HG02943 (cell line): ENCODE measurements around the gene LPCAT2.
"Not testable (repeated sequence)": the region's sequence is repeated elsewhere in the genome, so short reads cannot be mapped to it uniquely, and the experiment has no call there.

Experiments used
- ATAC-seq: cut with Tn5 transposase; IDR thresholded peaks from one replicate; pipeline ENCODE4 v1.9.1; 2021; ENCODE audit warnings: mild to moderate bottlenecking, low read depth, moderate library complexity; ENCODE audit not compliant: unreplicated experiment

Gene LPCAT2

GRCh38 chr16:55576384-55576783, 67.5 kb downstream of the LPCAT2 start:
- no peak for ATAC-seq

DNA sequence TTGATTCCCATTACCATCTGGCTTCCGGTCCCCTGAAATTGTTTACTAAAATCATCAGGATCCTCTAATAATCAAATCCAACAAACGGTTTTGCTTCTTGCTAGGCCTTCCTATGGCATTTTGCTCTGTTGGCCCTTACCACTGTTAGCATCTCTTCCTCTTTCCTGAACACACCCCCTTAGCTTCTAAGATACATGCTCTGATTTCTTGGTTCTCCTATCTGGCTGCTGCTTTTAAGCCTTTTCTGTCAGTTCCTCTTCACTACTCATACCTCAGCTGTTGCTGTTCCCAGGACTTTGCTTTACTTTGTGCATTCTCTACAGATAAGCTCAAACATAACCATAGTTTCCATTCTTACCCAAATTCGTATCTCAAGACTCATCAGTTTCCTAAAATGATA, 69.0 kb downstream of the LPCAT2 start:
- no peak for ATAC-seq

DNA sequence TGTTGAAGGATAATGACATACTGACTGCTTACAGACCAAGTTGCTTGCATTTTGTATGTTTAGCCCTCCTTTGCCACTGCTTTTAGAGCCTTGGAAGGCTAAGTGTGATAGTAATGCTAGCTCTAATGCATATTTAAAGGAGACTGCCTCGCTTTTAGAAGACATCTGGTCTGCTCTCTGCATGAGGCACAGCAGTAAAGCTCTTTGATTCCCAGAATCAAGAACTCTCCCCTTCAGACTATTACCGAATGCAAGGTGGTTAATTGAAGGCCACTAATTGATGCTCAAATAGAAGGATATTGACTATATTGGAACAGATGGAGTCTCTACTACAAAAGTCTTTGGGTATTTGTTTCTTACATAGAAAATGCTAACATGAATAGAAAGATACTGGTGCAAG, 76.8 kb downstream of the LPCAT2 start:
- no peak for ATAC-seq

DNA sequence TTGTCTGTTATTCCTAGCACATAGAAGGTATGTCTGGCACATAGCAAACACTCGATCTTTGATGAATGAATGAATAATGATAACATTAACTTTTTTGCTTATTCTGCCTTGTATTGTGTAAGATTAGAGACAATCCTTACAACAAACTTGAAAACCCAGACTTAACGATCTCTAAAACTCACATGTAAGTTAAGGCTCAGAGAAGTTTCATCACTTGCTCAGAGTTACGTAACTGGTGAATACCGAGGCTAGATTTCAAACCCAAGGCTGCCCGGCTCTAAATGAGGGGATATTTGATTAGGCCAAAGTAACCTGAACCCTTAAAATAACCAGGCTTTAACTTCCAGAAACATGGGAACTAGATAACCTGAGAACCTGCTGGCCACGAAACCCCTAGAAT, 79.9 kb downstream of the LPCAT2 start:
- no peak for ATAC-seq

DNA sequence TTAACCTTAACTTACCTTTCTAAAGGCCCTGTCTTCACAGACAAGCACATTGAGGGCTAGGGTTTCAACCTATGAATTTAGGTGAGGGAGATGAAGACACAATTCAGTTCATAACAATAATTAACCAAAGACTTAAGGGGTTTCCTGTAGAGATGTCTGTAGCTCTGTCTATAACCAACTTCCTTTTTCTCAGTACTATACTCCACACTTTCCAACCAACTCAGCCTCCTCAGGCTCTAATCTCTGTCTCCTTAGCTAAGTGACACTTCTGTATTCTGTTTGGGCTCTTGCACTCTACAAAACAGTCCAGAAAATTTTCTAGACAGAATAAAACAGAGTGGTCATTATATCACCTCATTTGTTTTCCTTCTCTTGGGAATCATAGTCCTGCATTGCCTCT, 83.4 kb downstream of the LPCAT2 start:
- ATAC-seq = no peak

- ATAC-seq = no peak
Observed at GRCh38 chr16:55597928-55598327, 89.1 kb downstream of the LPCAT2 start.

- ATAC-seq = no peak
Observed at GRCh38 chr16:55605754-55606336, 97.0 kb downstream of the LPCAT2 start.

DNA sequence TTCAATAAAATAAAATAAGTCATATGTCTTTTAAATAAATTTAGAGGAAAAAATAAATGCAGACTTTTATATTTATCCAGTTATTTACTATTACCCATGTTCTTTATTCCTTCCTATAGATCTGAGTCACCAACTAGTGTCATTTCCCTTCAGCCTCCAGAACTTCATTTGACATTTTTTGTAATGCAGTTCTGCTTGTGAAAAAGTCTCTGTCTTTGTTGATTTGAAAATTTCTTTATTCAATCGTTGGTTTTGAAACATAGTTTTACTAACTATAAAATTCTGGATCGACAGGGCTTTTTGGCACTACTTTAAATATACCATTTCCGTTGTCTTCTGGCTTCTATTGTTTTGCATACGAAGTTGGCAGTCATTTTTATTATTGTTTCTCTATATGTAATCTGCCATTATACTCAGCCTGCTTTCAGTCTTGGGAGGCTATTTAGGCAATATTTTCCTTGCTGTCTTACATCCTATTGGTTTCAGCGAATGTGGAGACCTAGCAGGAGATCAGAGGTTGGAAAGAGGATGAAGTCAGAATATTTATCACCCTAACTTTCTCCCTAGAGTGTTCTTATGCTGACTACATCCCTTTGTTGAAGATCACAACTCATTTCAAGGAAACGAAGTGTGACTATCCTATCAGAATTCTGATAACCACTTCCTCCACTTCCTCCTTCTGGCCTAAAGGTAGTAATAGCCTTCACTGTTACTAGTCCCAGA, 104.9 kb downstream of the LPCAT2 start:
- ATAC-seq = no peak

DNA sequence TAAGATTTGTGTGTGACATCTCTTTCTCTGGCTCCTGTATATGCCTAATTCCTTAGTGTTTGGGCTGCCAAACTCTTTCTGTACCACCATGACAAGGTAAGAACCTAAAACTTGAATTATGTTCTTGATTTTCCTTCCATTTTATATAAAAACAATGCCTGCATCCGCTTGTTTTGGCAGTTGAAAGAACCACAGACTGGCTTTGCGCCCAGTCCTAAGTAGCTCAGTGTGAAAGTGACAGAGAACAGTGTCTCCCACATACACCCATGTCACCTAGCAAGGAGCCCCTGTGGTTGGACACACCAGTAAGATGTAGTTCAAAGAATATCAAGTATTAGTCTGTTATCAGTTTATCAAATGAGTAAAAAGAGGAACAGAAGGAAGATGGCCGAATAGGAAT, 106.2 kb downstream of the LPCAT2 start:
- ATAC-seq = no peak

DNA sequence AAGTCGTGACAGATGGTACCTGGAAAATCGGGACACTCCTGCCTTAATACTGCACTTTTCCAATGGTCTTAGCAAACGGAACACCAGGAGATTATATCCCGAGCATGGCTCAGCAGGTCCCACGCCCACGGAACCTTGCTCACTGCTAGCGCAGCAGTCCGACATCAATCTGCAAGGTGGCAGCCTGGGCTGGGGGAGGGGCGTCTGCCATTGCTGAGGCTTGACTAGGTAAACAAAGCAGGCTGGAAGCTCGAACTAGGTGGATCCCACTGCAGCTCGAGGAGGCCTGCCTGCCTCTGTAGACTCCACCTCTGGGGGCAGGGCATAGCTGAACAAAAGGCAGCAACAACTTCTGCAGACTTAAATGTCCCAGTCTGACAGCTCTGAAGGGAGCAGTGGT, 106.8 kb downstream of the LPCAT2 start:
- ATAC-seq = not testable (repeated sequence)

DNA sequence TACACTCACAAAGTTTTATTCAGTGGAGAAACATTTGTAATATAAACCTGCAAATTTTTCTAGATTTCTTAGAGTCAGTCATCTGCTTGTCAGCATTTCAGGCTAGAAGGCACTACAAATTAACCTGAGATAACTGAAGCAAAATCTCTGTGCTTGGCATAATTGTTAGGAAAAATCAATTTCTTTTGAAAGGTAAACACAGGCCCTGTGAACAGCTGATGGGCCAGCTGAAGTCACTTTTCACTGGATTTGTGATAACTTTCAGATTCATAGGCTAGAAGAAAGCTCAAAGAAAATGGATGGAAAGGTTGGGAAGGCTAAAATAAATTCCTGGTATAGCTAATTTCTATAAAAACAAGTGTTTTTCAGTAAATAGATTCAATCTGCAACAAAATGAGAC, 112.9 kb downstream of the LPCAT2 start:
- no peak for ATAC-seq

DNA sequence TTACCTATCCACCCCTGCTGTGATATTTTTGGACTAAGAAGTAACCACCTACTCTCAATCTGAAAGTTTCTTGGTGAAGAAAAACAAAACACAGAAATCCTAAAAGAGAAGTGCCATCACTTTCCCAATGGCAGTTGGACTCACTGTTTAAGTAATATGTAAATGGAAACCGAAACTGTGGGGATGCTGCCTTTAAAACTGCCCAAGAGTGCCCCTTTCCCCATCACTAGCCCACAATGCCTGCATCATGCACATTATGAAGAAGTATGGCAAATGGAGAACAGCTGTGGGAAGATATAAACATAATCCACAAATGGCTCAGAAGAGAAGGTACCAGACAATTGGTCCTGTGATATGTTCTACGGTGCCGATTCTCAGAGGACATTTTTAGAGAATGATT, 113.4 kb downstream of the LPCAT2 start:
- no peak for ATAC-seq

DNA sequence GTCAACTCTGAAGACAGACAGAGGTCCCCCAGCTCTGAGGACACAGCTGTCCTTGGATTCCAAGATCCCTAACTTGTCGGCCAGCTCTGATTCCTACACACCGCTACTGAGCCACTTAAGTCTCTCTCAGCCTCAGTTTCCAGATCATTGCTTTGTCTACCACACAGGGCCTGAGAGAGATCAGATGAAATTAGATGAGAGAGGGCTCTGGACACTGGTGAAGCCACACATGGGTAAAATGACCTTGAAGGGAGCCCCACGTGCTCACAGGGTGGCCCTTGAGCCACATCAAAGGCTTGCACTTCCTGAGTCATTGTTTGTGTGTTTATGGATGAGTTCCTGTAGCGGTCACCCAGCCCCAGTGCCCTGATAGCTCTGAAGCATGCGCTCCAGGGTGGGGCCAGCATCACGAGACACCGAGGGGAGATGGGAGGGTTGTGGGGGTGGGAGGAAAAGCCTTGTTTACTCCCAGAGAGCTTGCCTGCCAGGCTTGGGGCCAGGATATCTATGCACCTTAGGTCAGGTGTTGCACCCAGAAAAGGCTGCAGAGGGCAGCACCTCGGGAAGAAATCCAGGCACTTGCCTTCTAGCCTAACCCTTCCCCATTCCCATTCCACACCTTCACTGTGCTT, 114.2 kb downstream of the LPCAT2 start:
- ATAC-seq = no peak

- ATAC-seq = no peak
Observed at GRCh38 chr16:55623640-55624039, 114.8 kb downstream of the LPCAT2 start.

GRCh38 chr16:55624696-55625095, 115.8 kb downstream of the LPCAT2 start:
- no peak for ATAC-seq

DNA sequence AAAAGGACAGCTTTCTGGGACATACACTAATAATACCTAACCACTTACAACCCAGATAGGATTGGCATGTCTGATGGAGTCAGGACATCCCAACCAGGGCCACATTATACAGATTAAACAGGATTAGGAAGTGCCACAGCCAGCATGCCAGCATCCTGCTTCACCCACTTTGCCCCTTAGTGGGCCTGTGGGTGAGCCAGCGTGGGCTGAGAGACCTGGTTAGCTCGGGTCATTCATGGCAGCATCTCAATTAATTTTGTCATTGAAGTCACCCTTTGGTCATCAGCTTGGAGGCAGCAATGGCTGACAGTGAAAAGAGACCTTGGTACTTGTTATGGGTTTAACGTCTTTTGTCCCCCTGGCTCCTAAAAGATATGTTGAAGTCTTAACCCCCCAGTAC, 117.0 kb downstream of the LPCAT2 start:
- ATAC-seq = no peak

- no peak for ATAC-seq
Observed at GRCh38 chr16:55628306-55628968, 119.6 kb downstream of the LPCAT2 start.

DNA sequence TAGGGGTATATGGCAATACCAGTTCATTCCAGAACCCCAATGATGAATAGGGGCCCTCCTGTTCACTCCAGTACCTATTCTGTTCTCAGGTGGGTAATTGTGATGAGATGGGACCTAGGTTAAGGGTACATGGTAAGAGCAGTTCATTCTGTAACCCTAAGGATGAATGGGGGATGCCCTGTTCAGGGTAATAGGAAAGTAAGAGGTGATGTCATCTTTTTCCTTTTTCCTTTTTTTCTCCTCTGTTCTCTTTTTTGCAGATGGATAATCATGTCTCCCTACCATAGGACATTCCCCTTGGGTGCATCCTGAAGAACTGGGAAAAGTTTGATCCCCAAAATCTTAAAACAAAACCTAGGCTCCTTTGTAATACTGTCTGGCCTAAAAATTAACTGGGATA, 121.9 kb downstream of the LPCAT2 start:
- ATAC-seq = no peak

DNA sequence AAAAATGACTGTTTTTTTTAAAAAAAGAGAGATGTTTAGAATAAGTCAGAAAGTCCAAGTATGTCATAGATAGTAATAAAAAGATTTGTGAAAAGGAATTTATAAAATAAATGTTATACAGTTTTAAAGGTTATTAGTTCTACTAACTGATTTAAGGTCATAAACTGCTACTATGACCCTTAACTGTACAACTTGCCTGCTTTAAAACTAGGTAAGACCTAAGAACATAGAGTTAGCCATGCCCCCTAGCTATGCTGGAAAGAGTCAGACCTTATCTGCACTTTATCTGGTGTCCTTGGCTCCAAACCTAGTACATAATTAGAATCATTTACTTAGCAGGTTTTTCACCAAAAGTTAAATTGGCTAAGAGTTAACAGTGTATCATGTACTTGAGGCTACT, 123.4 kb downstream of the LPCAT2 start:
- no peak for ATAC-seq

GRCh38 chr16:55634193-55634592, 125.3 kb downstream of the LPCAT2 start:
- ATAC-seq = no peak
